OCI-LY3 (cell line): ENCODE measurements around the gene COX8A.

Experiments used
- H2AFZ ChIP-seq: fragments of 200-600, 300-600 bp; shearing (Covaris generic); 2 replicates; pipeline ENCODE4 v1.6.0; 2014; ENCODE audit warnings: antibody characterized with exemption, low read depth, low read length
- H3K27ac ChIP-seq: fragments of 200-600, 300-600 bp; sonication (generic); 2 replicates; pipeline ENCODE4 v1.5.1; 2014; ENCODE audit warnings: mild to moderate bottlenecking, low read length, moderate library complexity, mixed read lengths
- H3K27me3 ChIP-seq: fragments of 200-600, 300-600 bp; sonication (generic); 2 replicates; pipeline ENCODE4 v1.6.1; 2014; ENCODE audit warnings: low read depth, low read length, mixed read lengths
- H3K36me3 ChIP-seq: fragments of 200-600, 300-600 bp; sonication (generic); replicated peaks from 2 replicates; pipeline ENCODE3; 2014; ENCODE audit warnings: low read depth, low read length, mixed read lengths
- H3K4me1 ChIP-seq: fragments of 300-600, 200-600 bp; sonication (generic); 2 replicates; pipeline ENCODE4 v1.6.1; 2014; ENCODE audit warnings: low read length, mixed read lengths
- H3K4me2 ChIP-seq: fragments of 200-600, 300-600 bp; sonication (generic); 2 replicates; pipeline ENCODE4 v1.6.1; 2014; ENCODE audit warnings: low read length, mixed read lengths
- H3K4me3 ChIP-seq: fragments of 300-600, 200-600 bp; sonication (generic); 2 replicates; pipeline ENCODE4 v1.5.1; 2014; ENCODE audit warnings: antibody characterized with exemption, mild to moderate bottlenecking, low read length, moderate library complexity
- H3K79me2 ChIP-seq: fragments of 300-600, 200-600 bp; shearing (Covaris generic); 2 replicates; pipeline ENCODE4 v1.6.1; 2014; ENCODE audit warnings: mild to moderate bottlenecking, low read length, mixed read lengths
- H3K9ac ChIP-seq: fragments of 300-600, 200-600 bp; shearing (Covaris generic); 2 replicates; pipeline ENCODE4 v1.6.0; 2014; ENCODE audit warnings: mild to moderate bottlenecking, low read length, moderate library complexity
- H3K9me3 ChIP-seq: fragments of 200-600, 300-600 bp; shearing (Covaris generic); 2 replicates; pipeline ENCODE4 v1.6.1; 2014; ENCODE audit warnings: low read length, mixed read lengths; ENCODE audit not compliant: insufficient read depth
- H4K20me1 ChIP-seq: fragments of 200-600, 300-600 bp; sonication (generic); 2 replicates; pipeline ENCODE4 v1.6.1; 2016; ENCODE audit warnings: low read length, mixed read lengths; ENCODE audit not compliant: insufficient read depth
- EZH2phosphoT487 ChIP-seq: fragments of 200-600 bp; shearing (Covaris generic); IDR thresholded peaks from 2 replicates; pipeline ENCODE4 v1.6.1; 2018; ENCODE audit warnings: antibody characterized with exemption, mixed run types, low read depth
- TF ChIP-seq, protein P1 (sequence below): fragments of 200-600, 300-600 bp; sonication (generic); IDR thresholded peaks from 2 replicates; pipeline ENCODE4 v1.5.1; 2014; ENCODE audit warnings: antibody characterized with exemption, low read length, low read depth

Gene COX8A

DNA sequence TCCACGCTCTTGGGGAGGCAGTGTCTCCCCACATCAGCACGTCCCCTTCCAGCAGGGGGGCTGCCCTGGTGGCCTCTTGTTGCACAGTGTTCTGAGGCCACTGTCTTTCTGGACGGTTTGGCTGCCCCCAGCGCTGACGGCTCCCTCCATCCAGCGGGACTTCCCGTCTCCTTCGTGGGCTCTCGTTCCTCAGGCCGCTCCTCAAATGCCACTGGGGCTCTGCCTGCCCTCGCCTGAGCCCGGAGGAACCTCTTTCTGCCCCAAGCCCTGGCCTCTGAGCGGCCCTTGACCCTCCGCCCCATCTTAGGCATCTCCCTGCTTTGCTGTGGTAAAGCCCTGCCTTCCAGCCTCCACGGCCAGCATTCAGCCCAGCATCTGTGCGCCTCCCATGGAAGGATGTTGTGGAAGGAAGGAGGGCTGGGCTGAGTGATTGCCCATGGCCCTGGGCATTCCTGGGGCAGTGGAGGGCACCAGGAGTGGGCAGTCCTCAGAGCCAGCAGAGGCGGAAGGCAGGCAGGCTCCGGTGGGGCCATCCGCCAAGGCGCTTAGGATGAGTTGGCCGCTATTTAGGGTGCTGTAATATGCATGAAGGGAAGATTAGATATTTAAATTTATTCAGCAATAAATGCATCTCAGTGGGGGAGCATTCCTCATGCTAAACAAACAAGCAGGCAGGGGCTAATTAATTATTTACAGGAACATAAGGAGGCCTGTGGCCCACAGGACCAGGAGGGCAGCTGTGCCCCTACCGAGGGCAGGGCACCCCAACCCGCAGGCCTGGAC, 29.6 kb downstream of the COX8A start:
- no peak overlapping the region for H3K4me2 ChIP-seq
- no peak overlapping the region for H3K9ac ChIP-seq
- H3K9me3 ChIP-seq, result no peaks in the 10 kb centered on the region
- H4K20me1 ChIP-seq, result peaks cover 5% of the 10 kb centered on the region; the same call in 1 of the 2 replicates
- H3K27ac ChIP-seq, result no peak overlapping the region
- no peaks in the 10 kb centered on the region for H3K36me3 ChIP-seq
- TF ChIP-seq EZH2phosphoT487, result no peak
- TF ChIP-seq, protein P1, sequence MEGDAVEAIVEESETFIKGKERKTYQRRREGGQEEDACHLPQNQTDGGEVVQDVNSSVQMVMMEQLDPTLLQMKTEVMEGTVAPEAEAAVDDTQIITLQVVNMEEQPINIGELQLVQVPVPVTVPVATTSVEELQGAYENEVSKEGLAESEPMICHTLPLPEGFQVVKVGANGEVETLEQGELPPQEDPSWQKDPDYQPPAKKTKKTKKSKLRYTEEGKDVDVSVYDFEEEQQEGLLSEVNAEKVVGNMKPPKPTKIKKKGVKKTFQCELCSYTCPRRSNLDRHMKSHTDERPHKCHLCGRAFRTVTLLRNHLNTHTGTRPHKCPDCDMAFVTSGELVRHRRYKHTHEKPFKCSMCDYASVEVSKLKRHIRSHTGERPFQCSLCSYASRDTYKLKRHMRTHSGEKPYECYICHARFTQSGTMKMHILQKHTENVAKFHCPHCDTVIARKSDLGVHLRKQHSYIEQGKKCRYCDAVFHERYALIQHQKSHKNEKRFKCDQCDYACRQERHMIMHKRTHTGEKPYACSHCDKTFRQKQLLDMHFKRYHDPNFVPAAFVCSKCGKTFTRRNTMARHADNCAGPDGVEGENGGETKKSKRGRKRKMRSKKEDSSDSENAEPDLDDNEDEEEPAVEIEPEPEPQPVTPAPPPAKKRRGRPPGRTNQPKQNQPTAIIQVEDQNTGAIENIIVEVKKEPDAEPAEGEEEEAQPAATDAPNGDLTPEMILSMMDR, result no peak
- H3K79me2 ChIP-seq, result no peaks in the 10 kb centered on the region
- H3K27me3 ChIP-seq, result no peaks in the 10 kb centered on the region
- H3K4me1 ChIP-seq, result peaks cover 11% of the 10 kb centered on the region; the same call in 1 of the 2 replicates
- no peak overlapping the region for H3K4me3 ChIP-seq
- H2AFZ ChIP-seq, result no peak overlapping the region

DNA sequence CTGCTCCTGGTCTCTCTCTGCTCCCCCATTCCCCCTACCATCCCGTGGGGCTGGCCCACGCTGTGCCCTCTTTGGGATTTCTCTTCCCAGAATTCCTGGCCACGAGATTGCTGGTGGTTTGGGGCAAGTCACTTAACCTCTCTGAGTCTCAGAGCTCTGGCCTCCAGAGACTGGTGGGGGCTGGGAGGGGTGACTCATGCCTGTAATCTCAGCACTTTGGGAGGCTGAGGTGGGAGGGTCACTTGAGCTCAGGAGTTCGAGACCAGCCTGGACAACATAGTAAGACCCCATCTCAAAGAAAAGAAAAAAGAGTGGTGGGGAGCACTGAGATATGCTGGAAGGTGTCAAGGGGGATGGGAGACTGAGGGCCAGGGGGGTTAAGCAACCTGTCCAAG, 30.2 kb downstream of the COX8A start:
- no peaks in the 10 kb centered on the region for H3K27me3 ChIP-seq
- H3K9me3 ChIP-seq, result no peaks in the 10 kb centered on the region
- H3K9ac ChIP-seq, result no peak overlapping the region
- H3K4me1 ChIP-seq, result peaks cover 11% of the 10 kb centered on the region; the same call in 1 of the 2 replicates
- H3K4me2 ChIP-seq, result no peak overlapping the region
- peaks cover 5% of the 10 kb centered on the region; the same call in 1 of the 2 replicates for H4K20me1 ChIP-seq
- no peaks in the 10 kb centered on the region for H3K79me2 ChIP-seq
- H3K36me3 ChIP-seq, result no peaks in the 10 kb centered on the region
- H3K4me3 ChIP-seq, result no peak overlapping the region
- no peak for TF ChIP-seq EZH2phosphoT487
- TF ChIP-seq, protein P1, result no peak
- H3K27ac ChIP-seq, result no peak overlapping the region
- no peak overlapping the region for H2AFZ ChIP-seq

DNA sequence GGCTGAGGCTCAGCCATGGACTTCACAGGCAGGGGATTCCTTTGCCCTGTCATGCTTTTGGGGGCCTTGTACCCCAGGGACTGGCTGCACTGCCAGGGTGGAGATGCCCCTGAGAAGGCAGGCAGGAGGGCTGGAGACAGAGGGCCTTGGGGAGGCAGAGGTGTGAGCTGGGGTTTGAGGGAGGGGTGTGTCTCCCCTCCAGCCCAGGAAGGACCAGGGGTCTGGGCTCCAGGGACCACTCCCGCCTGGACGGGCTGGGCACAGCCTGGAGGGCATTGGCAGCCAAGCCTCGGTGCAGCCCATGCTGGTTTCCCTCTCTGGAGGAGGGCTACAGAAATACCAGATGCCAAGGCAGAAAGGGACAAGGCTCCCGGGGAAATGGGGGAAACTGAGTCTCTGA, 31.3 kb downstream of the COX8A start:
- H3K79me2 ChIP-seq, result no peaks in the 10 kb centered on the region
- H4K20me1 ChIP-seq, result no peaks in the 10 kb centered on the region
- H3K4me3 ChIP-seq, result no peak overlapping the region
- no peak overlapping the region for H3K27ac ChIP-seq
- H3K9me3 ChIP-seq, result peaks cover 6% of the 10 kb centered on the region; the same call in 1 of the 2 replicates
- H3K4me2 ChIP-seq, result no peak overlapping the region
- H3K36me3 ChIP-seq, result no peaks in the 10 kb centered on the region
- TF ChIP-seq, protein P1, result no peak
- TF ChIP-seq EZH2phosphoT487, result no peak
- H3K9ac ChIP-seq, result no peak overlapping the region
- no peaks in the 10 kb centered on the region for H3K27me3 ChIP-seq
- H2AFZ ChIP-seq, result no peak overlapping the region
- H3K4me1 ChIP-seq, result peaks cover 3% of the 10 kb centered on the region; the same call in 1 of the 2 replicates

DNA sequence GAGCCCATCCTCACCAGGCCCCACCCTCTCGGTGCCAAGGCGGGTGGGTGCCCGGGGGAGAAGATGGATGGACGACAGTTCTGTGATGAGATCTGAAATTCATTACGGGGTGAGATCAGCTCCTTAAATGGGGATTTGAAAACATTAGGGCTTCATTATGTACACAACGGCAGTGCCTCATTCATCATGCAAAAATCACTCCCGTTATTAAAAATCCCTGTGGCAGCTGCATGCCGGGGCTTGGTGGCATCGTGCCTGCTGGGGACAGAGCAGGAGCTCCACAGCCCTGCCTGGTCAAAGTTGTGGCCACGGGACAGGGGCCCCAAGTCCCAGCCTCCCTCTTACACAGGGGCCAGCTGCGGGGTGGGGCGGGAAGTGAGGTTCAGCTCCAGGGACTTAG, 32.0 kb downstream of the COX8A start:
- Histone ChIP-seq H3K36me3 (no peaks in the 10 kb centered on the region), H3K4me2 (no peak overlapping the region), H3K27ac (no peak overlapping the region), H3K79me2 (no peaks in the 10 kb centered on the region), H3K9me3 (peaks cover 6% of the 10 kb centered on the region; the same call in 1 of the 2 replicates), H3K9ac (no peak overlapping the region), H3K4me1 (peaks cover 3% of the 10 kb centered on the region; the same call in 1 of the 2 replicates), H3K27me3 (no peaks in the 10 kb centered on the region), H4K20me1 (no peaks in the 10 kb centered on the region), H2AFZ (no peak overlapping the region), H3K4me3 (no peak overlapping the region)
- TF ChIP-seq EZH2phosphoT487, result no peak
- TF ChIP-seq, protein P1, result no peak
